HG02970 (cell line): ENCODE data around the gene BCL6B.

Experiments
- ATAC-seq: cut with Tn5 transposase; IDR thresholded peaks from one replicate; pipeline ENCODE4 v1.9.1; 2021; ENCODE audit warnings: mild to moderate bottlenecking, moderate library complexity, moderate number of reproducible peaks; ENCODE audit not compliant: unreplicated experiment, low FRiP score

The BCL6B gene

GRCh38 chr17:7007143-7007542 is 15.7 kb upstream of the BCL6B start:
- no peak for ATAC-seq

- ATAC-seq = no peak
Observed at GRCh38 chr17:7010523-7010922, 12.3 kb upstream of the BCL6B start.

GRCh38 chr17:7011415-7011814 is 11.4 kb upstream of the BCL6B start:
- ATAC-seq = no peak

GRCh38 chr17:7011942-7012254 is 11.0 kb upstream of the BCL6B start:
- ATAC-seq = no peak

GRCh38 chr17:7014261-7014994 is 8.4 kb upstream of the BCL6B start:
- ATAC-seq = peak; percentile 78

GRCh38 chr17:7014995-7015958 is 7.6 kb upstream of the BCL6B start:
- peak; percentile 18 for ATAC-seq

- ATAC-seq = no peak
Observed at GRCh38 chr17:7016418-7016817, 6.4 kb upstream of the BCL6B start.

- ATAC-seq = no peak
Observed at GRCh38 chr17:7016886-7017826, 5.7 kb upstream of the BCL6B start.

- ATAC-seq = no peak
Observed at GRCh38 chr17:7017827-7018200, 5.0 kb upstream of the BCL6B start.

GRCh38 chr17:7018331-7018964 is 4.4 kb upstream of the BCL6B start:
- no peak for ATAC-seq

- no peak for ATAC-seq
Observed at GRCh38 chr17:7019367-7019766, 3.5 kb upstream of the BCL6B start.

- ATAC-seq = no peak
Observed at GRCh38 chr17:7019839-7020519, 2.9 kb upstream of the BCL6B start.

- no peak for ATAC-seq
Observed at GRCh38 chr17:7020894-7021664, 1.8 kb upstream of the BCL6B start.

- no peak for ATAC-seq
Observed at GRCh38 chr17:7021993-7022778, 664 bp upstream of the BCL6B start.

GRCh38 chr17:7023576-7024401 is 939 bp downstream of the BCL6B start:
- no peak for ATAC-seq

GRCh38 chr17:7024402-7024785 is 1.5 kb downstream of the BCL6B start:
- no peak for ATAC-seq

- ATAC-seq = no peak
Observed at GRCh38 chr17:7025245-7025644, 2.4 kb downstream of the BCL6B start.
